HG03354 (cell line): ENCODE measurements around the gene SETX.

Experiments used
- ATAC-seq: cut with Tn5 transposase; IDR thresholded peaks from one replicate; pipeline ENCODE4 v1.9.1; 2021; ENCODE audit warnings: mild to moderate bottlenecking; ENCODE audit not compliant: unreplicated experiment, poor library complexity, severe bottlenecking

Gene SETX

DNA sequence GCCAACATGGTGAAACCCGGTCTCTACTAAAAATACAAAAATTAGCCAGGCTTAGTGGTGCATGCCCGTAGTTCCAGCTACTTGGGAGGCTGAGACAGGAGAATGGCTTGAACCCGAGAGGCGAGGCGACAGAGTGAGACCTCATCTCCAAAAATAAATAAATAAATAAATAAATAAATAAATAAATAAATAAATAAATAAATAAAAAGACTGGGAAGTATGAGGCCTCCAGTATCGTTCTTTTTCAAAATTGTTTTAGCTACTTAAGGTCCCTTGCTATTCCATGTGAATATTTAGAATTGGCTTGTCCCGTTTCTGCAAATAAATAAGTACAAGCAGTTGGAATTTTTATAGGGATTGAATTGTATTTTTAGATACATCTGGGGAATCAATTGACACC, 3.0 kb upstream of the SETX start:
- no peak for ATAC-seq

DNA sequence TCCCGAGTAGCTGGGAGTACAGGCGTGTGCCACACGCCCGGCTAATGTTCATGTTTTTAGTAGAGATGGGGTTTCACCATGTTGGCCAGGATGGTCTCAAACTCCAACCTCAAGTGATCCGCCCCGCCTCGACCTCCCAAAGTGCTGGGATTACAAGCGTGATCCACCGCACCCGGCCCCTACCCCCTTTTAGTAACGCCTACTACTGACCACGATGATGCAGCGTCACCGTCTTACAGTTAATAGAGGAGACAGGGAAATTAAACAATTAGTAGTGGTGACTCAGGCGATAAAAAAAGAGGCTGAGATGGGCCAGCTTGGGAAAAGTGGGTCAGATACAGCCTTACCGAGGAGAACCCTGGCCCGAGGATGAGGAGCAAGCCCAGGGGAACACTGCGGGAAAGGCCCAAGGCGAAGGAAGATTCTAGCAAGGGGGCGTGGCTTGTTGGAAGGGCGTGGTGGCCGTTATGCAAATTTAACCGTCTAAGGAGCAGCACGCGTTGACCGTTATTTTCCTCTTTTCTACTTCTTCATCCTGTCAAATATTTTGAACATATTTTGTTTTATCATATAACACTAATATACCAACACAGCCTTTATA, 1.6 kb upstream of the SETX start:
- ATAC-seq: no peak

- no peak for ATAC-seq
Measured at GRCh38 chr9:132351404-132352045, 3.3 kb downstream of the SETX start.

GRCh38 chr9:132350861-132351315, 3.9 kb downstream of the SETX start:
- ATAC-seq: no peak

DNA sequence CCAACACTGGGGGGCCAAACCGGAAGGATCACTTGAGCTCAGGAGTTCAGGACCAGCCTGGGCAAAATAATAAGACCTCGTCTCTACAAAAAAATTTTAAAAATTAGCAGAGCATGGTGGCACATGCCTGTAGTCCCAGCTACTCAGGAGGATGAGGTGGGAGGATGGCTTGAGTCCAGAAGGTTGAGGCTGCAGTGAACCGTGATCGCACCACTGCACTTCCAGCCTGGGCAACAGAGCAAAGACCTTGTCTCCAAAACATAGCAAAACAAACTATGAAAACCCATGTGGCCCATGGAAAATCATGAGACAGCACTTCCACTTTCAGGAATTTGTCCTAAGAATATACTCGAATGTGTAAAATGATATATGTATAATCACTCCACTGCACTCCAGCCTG, 6.1 kb downstream of the SETX start:
- no peak for ATAC-seq

GRCh38 chr9:132346177-132346576, 8.6 kb downstream of the SETX start:
- ATAC-seq: no peak

GRCh38 chr9:132341177-132341840, 13.5 kb downstream of the SETX start:
- no peak for ATAC-seq

DNA sequence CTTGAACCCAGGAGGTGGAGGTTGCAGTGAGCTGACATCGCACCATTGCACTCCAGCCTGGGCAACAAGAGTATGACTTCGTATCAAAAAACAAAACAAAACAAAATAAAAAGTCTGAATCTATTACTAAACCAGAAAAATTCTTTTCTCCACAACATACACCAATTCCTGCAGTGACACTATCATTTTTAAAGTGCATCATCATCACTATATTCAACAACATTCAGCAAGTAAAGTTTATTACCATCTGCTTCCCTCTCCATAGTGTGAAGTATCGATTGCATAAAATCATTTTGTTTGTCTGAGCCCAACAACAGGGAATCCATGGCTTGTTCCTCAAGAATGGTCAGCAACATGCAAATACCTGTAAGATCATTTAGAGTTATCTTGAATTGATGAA, 20.4 kb downstream of the SETX start:
- no peak for ATAC-seq

DNA sequence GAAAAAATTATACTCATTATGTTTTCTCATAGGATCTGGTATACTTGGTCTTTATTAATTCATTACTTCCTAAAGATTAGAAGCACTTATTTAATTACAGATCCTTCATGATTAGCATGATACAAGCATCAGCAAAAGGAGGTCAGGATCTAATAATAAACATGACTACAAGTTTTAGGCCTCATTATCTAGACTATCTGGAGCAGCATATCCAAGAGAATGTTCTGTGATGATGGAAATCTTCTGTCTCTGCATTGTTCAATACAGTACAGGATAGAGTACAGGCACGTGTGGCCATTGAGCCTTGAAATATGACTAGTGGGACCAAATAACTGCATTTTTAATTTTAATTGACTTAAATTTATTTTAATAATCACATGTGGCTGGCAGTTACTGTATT, 21.2 kb downstream of the SETX start:
- ATAC-seq: no peak

DNA sequence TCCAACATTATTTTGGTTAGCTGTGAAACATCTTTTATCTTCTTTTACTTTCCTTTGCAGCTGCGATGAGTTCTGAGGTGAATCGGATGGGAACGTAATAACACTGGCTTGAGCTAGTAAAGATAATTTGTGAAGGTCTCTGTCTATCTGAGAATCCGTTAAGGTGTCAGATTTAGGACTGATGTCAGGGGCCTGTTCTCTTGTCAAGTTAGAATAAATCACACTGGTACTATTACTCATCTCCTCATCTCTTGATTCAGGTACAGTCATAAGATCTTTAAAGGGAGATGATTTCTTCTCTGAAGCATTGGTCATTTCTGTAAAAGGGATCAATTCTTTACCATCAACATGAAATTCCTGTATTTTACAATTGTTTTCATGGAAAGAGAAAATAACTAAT, 26.2 kb downstream of the SETX start:
- ATAC-seq: no peak

DNA sequence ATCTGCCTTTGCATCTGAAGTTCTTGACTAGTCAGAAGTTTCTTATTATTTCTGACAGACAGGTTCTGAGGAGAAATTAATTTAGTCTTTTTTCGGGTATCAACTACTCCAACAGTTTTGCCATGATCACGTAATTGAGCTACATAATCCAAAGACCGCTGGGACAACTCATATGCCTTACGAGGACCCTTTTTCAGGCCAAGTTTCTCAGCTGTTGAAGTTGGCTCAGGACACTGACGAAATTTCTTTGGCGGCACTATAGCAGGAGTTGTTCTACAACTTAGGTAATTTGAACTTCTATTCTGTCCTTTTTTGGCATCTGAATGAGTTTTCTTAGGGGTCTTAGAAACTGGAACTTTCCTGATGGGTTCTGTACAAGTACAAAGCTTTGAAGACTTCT, 27.2 kb downstream of the SETX start:
- no peak for ATAC-seq

DNA sequence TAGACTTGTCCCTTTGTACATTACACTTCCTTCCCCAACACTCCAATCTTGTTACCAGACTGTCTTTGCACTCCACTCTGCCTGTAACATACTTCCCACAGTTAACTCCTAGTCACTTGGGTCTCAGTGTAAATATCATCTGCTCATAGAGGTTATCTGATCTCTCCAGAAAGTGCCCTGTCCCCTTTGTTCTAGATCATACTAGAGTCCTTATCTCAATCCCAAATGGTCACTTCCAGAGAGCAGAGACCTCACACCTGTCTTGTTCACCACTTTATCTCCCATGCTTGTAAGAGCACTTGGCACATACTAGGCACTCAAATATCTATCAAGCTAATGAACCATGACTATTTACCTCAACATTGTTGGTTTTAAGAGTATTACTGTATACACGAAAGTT, 30.4 kb downstream of the SETX start:
- ATAC-seq: no peak

- ATAC-seq: no peak
Measured at GRCh38 chr9:132319421-132320110, 35.2 kb downstream of the SETX start.

GRCh38 chr9:132312873-132313272, 41.9 kb downstream of the SETX start:
- no peak for ATAC-seq

DNA sequence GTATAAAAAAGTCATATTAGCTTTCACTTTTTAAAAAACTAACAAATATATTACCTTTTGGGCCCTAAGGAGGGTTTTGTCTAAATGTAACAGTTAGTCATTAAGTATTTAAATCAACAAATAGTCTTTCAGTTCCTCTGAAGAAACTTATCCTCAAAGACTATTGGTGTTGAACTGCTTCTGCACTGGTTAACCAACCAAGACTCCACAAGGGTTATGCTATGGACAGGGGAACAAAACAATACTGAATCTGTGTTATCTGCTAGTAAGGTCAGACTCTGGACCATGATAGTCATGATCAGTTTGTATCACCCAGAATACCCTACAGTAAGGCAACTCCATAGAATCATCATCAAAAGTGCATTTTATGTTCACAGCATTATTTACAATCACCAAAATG, 42.4 kb downstream of the SETX start:
- ATAC-seq: no peak

GRCh38 chr9:132311978-132312377, 42.8 kb downstream of the SETX start:
- no peak for ATAC-seq

GRCh38 chr9:132309056-132309455, 45.7 kb downstream of the SETX start:
- no peak for ATAC-seq

- no peak for ATAC-seq
Measured at GRCh38 chr9:132301521-132301920, 53.3 kb downstream of the SETX start.

DNA sequence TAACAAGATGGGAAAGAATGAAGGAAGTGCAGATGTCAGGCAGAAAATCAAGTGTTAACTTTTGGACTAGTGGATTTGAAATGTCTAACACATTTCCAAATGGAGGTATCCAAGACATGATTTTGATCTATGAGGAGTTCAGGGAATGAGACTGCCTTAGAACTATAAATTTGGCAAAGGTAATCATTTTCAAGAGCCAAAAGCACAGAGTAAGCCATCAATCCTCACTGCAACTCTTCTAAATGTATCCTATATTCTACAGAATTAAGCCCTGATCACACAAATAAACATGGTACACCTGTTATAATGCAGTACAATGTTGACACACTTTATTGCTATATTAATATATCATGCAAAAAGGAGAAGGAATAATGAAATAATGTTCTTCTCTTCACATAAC, 55.6 kb downstream of the SETX start:
- no peak for ATAC-seq

- ATAC-seq: no peak
Measured at GRCh38 chr9:132295181-132295580, 59.6 kb downstream of the SETX start.
